Panc1 (cell line): ENCODE results near the gene SLIT1.

Experiments
- CTCF ChIP-seq: fragments of 450-650 bp; IDR thresholded peaks from 2 replicates; pipeline ENCODE4 v1.5.1; 2017; ENCODE audit warnings: mild to moderate bottlenecking
- POLR2AphosphoS5 ChIP-seq: IDR thresholded peaks from 2 replicates; pipeline ENCODE4 v1.6.1; 2012; ENCODE audit warnings: mild to moderate bottlenecking, low read depth, low read length, moderate library complexity
- REST ChIP-seq, 2 experiments: IDR thresholded peaks; 2 replicates each; pipeline ENCODE4 v1.6.1; 2011 to 2012; ENCODE audit warnings: low read depth in 2 of 2, control low read depth in 1 of 2, low read length in 1 of 2, mild to moderate bottlenecking in 1 of 2, moderate library complexity in 1 of 2; ENCODE audit not compliant: insufficient read depth in 1 of 2
- SIN3A ChIP-seq: IDR thresholded peaks from 2 replicates; pipeline ENCODE4 v1.6.1; 2012; ENCODE audit warnings: low read depth, mild to moderate bottlenecking, low read length, moderate library complexity, borderline replicate concordance; ENCODE audit not compliant: insufficient read depth

GRCh38 chr10:96960872-96961271, 224.9 kb downstream of the SLIT1 start:
- TF ChIP-seq CTCF (no peak), SIN3A (no peak), POLR2AphosphoS5 (no peak), REST (IDR thresholded peaks at IDR 0.05; ENCODE audit: insufficient read depth in 1 of 2, low read depth in 2 of 2, low read length in 1 of 2) (no peak)
